Astrocyte (in vitro differentiated cells and primary cell): ENCODE results near the gene KRT80. TPM values are rescaled to one million over a fixed set of nuclear protein-coding genes. Genes with fewer than 3 reads are reported as not detected.

Experiments used
- DNase-seq: peaks from one replicate; pipeline ENCODE4 v3.0.0-alpha.2; 2010; ENCODE audit warnings: low read depth
- FAIRE-seq: peaks from 2 replicates; lab custom pipeline; 2011; peaks lifted over from hg19 to GRCh38; lab: Jason Lieb, UNC
- H2AFZ ChIP-seq: 2 replicates; pipeline ENCODE4 v1.6.0; 2012; ENCODE audit warnings: low read depth, low read length, inconsistent platforms
- H3K27ac ChIP-seq: 2 replicates; pipeline ENCODE4 v1.5.1; 2011; ENCODE audit warnings: low read depth, low read length, inconsistent platforms
- H3K27me3 ChIP-seq: 2 replicates; pipeline ENCODE4 v1.6.0; 2011; ENCODE audit warnings: low read length, inconsistent platforms; ENCODE audit not compliant: insufficient read depth
- H3K36me3 ChIP-seq: 2 replicates; pipeline ENCODE4 v1.5.1; 2011; ENCODE audit warnings: low read length, inconsistent platforms; ENCODE audit not compliant: insufficient read depth
- H3K4me1 ChIP-seq: 2 replicates; pipeline ENCODE4 v1.5.1; 2011; ENCODE audit warnings: low read length, inconsistent platforms; ENCODE audit not compliant: insufficient read depth
- H3K4me2 ChIP-seq: 2 replicates; pipeline ENCODE4 v1.6.0; 2012; ENCODE audit warnings: low read length, inconsistent platforms
- H3K4me3 ChIP-seq: 2 replicates; pipeline ENCODE4 v1.5.1; 2011; ENCODE audit warnings: low read depth, mild to moderate bottlenecking, low read length, inconsistent platforms; ENCODE audit not compliant: insufficient read depth
- H3K79me2 ChIP-seq: 2 replicates; pipeline ENCODE4 v1.6.0; 2012; ENCODE audit warnings: mild to moderate bottlenecking, low read length, inconsistent platforms; ENCODE audit not compliant: insufficient read depth
- H3K9ac ChIP-seq: 2 replicates; pipeline ENCODE4 v1.6.0; 2012; ENCODE audit warnings: mild to moderate bottlenecking, low read length, inconsistent platforms
- H3K9me3 ChIP-seq: 2 replicates; pipeline ENCODE4 v1.5.1; 2012; ENCODE audit warnings: low read depth, mild to moderate bottlenecking, low read length, inconsistent platforms; ENCODE audit not compliant: insufficient read depth
- H4K20me1 ChIP-seq: 2 replicates; pipeline ENCODE4 v1.6.0; 2012; ENCODE audit warnings: low read length, inconsistent platforms; ENCODE audit not compliant: insufficient read depth
- H3K27ac Mint-ChIP-seq: one replicate; pipeline ENCODE4 v1.8.0; 2021; ENCODE audit warnings: mild to moderate bottlenecking, mixed read lengths; ENCODE audit not compliant: unreplicated experiment
- H3K27me3 Mint-ChIP-seq: one replicate; pipeline ENCODE4 v1.8.0; 2021; ENCODE audit warnings: low read depth, mixed read lengths; ENCODE audit not compliant: unreplicated experiment
- H3K36me3 Mint-ChIP-seq: one replicate; pipeline ENCODE4 v1.8.0; 2021; ENCODE audit warnings: low read depth, mixed read lengths; ENCODE audit not compliant: unreplicated experiment
- H3K4me1 Mint-ChIP-seq: one replicate; pipeline ENCODE4 v1.8.0; 2021; ENCODE audit warnings: low read depth, mixed read lengths; ENCODE audit not compliant: unreplicated experiment
- H3K4me3 Mint-ChIP-seq: one replicate; pipeline ENCODE4 v1.8.0; 2021; ENCODE audit warnings: mild to moderate bottlenecking, moderate library complexity, mixed read lengths; ENCODE audit not compliant: unreplicated experiment
- H3K9me3 Mint-ChIP-seq: one replicate; pipeline ENCODE4 v1.8.0; 2021; ENCODE audit warnings: mild to moderate bottlenecking, mixed read lengths; ENCODE audit not compliant: unreplicated experiment
- EZH2 ChIP-seq: IDR thresholded peaks from 2 replicates; pipeline ENCODE4 v1.6.1; 2012; ENCODE audit warnings: mild to moderate bottlenecking, low read length, inconsistent platforms; ENCODE audit not compliant: insufficient read depth
- total RNA-seq: library from RNA; stranded (reverse); gene quantifications from 2 replicates; pipeline ENCODE4 v1.2.1, GENCODE V29; 2021
- TF ChIP-seq, protein P1 (sequence below): IDR thresholded peaks from 2 replicates; pipeline ENCODE4 v1.5.1; 2011; ENCODE audit warnings: low read depth, mild to moderate bottlenecking, inconsistent platforms, low read length, moderate library complexity; ENCODE audit not compliant: insufficient read depth

Gene KRT80
- total RNA-seq, 1 donor from 2014 or later: 3.6 TPM

- no peak overlapping the region for H3K4me3 Mint-ChIP-seq
- H3K27me3 ChIP-seq: no peaks in the 10 kb centered on the region
- peaks cover 20% of the 10 kb centered on the region for H3K27me3 Mint-ChIP-seq
- no peaks in the 10 kb centered on the region for H3K36me3 Mint-ChIP-seq
- H3K36me3 ChIP-seq: no peaks in the 10 kb centered on the region
- FAIRE-seq (no peak), DNase-seq (no peak)
- H3K4me1 ChIP-seq: peaks cover 50% of the 10 kb centered on the region
- H3K27ac Mint-ChIP-seq: peak overlapping the region; percentile 30
- H3K4me2 ChIP-seq: no peak overlapping the region
- no peak overlapping the region for H3K27ac ChIP-seq
- H3K79me2 ChIP-seq: no peaks in the 10 kb centered on the region
- no peak for TF ChIP-seq EZH2
- TF ChIP-seq, protein P1, sequence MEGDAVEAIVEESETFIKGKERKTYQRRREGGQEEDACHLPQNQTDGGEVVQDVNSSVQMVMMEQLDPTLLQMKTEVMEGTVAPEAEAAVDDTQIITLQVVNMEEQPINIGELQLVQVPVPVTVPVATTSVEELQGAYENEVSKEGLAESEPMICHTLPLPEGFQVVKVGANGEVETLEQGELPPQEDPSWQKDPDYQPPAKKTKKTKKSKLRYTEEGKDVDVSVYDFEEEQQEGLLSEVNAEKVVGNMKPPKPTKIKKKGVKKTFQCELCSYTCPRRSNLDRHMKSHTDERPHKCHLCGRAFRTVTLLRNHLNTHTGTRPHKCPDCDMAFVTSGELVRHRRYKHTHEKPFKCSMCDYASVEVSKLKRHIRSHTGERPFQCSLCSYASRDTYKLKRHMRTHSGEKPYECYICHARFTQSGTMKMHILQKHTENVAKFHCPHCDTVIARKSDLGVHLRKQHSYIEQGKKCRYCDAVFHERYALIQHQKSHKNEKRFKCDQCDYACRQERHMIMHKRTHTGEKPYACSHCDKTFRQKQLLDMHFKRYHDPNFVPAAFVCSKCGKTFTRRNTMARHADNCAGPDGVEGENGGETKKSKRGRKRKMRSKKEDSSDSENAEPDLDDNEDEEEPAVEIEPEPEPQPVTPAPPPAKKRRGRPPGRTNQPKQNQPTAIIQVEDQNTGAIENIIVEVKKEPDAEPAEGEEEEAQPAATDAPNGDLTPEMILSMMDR: no peak
- no peak overlapping the region for H3K9ac ChIP-seq
- H3K4me3 ChIP-seq: no peak overlapping the region
- H3K9me3 Mint-ChIP-seq: peaks cover 2% of the 10 kb centered on the region
- no peak overlapping the region for H2AFZ ChIP-seq
- no peaks in the 10 kb centered on the region for H4K20me1 ChIP-seq
- H3K4me1 Mint-ChIP-seq: peaks cover 33% of the 10 kb centered on the region
- no peaks in the 10 kb centered on the region for H3K9me3 ChIP-seq
Observed at GRCh38 chr12:52205612-52206303, 13.9 kb upstream of the KRT80 start.

DNA sequence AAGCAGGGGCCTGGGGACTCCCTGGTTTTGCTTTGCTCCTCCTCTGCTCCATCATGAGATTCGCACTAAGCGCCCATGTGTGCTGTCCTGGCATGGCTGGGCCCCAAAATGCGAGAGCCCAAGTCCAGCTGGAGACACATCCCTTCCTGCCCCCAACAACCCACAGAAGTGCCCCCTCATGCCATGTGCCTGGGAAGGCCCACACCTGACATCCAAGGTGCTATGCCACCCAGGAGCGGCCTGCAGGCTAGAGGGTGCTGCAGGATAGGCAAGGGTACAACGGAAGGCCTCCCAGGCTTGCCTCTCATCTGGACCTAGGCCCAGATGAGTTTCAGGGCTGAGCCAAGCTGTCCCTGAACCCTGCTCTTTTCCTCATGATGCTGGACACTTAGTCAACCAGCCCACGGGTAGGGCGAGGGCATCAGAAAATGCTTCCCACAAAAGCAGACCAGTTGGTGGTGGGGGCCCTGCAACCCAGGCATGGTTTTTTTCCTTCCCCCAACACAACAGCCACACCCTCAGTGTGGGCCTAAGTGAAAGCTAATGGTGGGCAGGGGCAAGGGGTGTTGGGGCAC, 13.2 kb upstream of the KRT80 start:
- Mint-ChIP-seq H3K27me3 (peaks cover 18% of the 10 kb centered on the region), H3K27ac (peak overlapping the region; percentile 30), H3K4me3 (no peak overlapping the region), H3K36me3 (no peaks in the 10 kb centered on the region), H3K9me3 (peaks cover 2% of the 10 kb centered on the region), H3K4me1 (peaks cover 32% of the 10 kb centered on the region)
- TF ChIP-seq, protein P1: no peak
- TF ChIP-seq EZH2: no peak
- no peaks in the 10 kb centered on the region for H4K20me1 ChIP-seq
- H3K4me3 ChIP-seq: no peak overlapping the region
- H3K27me3 ChIP-seq: no peaks in the 10 kb centered on the region
- FAIRE-seq (no peak), DNase-seq (no peak)
- no peaks in the 10 kb centered on the region for H3K9me3 ChIP-seq
- no peaks in the 10 kb centered on the region for H3K36me3 ChIP-seq
- no peak overlapping the region for H2AFZ ChIP-seq
- no peaks in the 10 kb centered on the region for H3K79me2 ChIP-seq
- peaks cover 44% of the 10 kb centered on the region for H3K4me1 ChIP-seq
- no peak overlapping the region for H3K27ac ChIP-seq
- H3K4me2 ChIP-seq: peak overlapping the region; percentile 31
- no peak overlapping the region for H3K9ac ChIP-seq
